ENCODE data around the gene FRAS1. TPM values are rescaled to one million over a fixed set of nuclear protein-coding genes. Genes with fewer than 3 reads are reported as not detected.

Gene FRAS1
- total RNA-seq, 3 donors from 2014 or later, result 4.9 to 7.5 (median 6.6) TPM

GRCh38 chr4:78286281-78286680 is 229.2 kb downstream of the FRAS1 start:
- Histone ChIP-seq H3K27me3 (no peaks in the 10 kb centered on the region), H3K9me3 (no peaks in the 10 kb centered on the region), H3K4me3 (no peak overlapping the region), H3K4me1 (no peaks in the 10 kb centered on the region), H3K36me3 (no peaks in the 10 kb centered on the region), H3K27ac (no peak overlapping the region)
- intact Hi-C loops (cut with DNase I; ENCODE audit: low total_unique reads), result no loop called here
- TF ChIP-seq POLR2AphosphoS5 (IDR thresholded peaks at IDR 0.05), result no peak
- TF ChIP-seq CTCF (IDR thresholded peaks at IDR 0.05), result no peak
- TF ChIP-seq POLR2A (IDR thresholded peaks at IDR 0.05), result no peak
- no peak for DNase-seq (ENCODE audit: low spot score in 2 of 2)

GRCh38 chr4:78288327-78288726 is 231.2 kb downstream of the FRAS1 start:
- TF ChIP-seq POLR2AphosphoS5 (IDR thresholded peaks at IDR 0.05) (no peak), POLR2A (IDR thresholded peaks at IDR 0.05) (no peak), CTCF (IDR thresholded peaks at IDR 0.05) (no peak)
- no peaks in the 10 kb centered on the region for H3K9me3 ChIP-seq
- no peaks in the 10 kb centered on the region for H3K4me1 ChIP-seq
- H3K4me3 ChIP-seq, result no peak overlapping the region
- no peaks in the 10 kb centered on the region for H3K27me3 ChIP-seq
- DNase-seq (ENCODE audit: low spot score in 2 of 2), result no peak
- intact Hi-C loops (cut with DNase I; ENCODE audit: low total_unique reads), result no loop called here
- no peak overlapping the region for H3K27ac ChIP-seq
- H3K36me3 ChIP-seq, result no peaks in the 10 kb centered on the region

- no peak overlapping the region for H3K27ac ChIP-seq
These were observed 234.2 kb downstream of the FRAS1 start for GRCh38 chr4:78291277-78291676.

GRCh38 chr4:78292341-78292740 is 235.2 kb downstream of the FRAS1 start:
- TF ChIP-seq POLR2A (IDR thresholded peaks at IDR 0.05) (no peak), CTCF (IDR thresholded peaks at IDR 0.05) (no peak), POLR2AphosphoS5 (IDR thresholded peaks at IDR 0.05) (no peak)
- intact Hi-C loops (cut with DNase I; ENCODE audit: low total_unique reads), result no loop called here

More at GRCh38 chr4:78291277-78291676, 234.2 kb downstream of the FRAS1 start:
- H3K4me1 ChIP-seq, result no peaks in the 10 kb centered on the region
- no peak for DNase-seq (ENCODE audit: low spot score in 2 of 2)
- no peaks in the 10 kb centered on the region for H3K27me3 ChIP-seq
- no peak overlapping the region for H3K4me3 ChIP-seq
- TF ChIP-seq POLR2A (IDR thresholded peaks at IDR 0.05) (no peak), CTCF (IDR thresholded peaks at IDR 0.05) (no peak), POLR2AphosphoS5 (IDR thresholded peaks at IDR 0.05) (no peak)
- no peaks in the 10 kb centered on the region for H3K9me3 ChIP-seq
- no peaks in the 10 kb centered on the region for H3K36me3 ChIP-seq
- intact Hi-C loops (cut with DNase I; ENCODE audit: low total_unique reads), result no loop called here

GRCh38 chr4:78292856-78293255 is 235.7 kb downstream of the FRAS1 start:
- TF ChIP-seq POLR2AphosphoS5 (IDR thresholded peaks at IDR 0.05) (no peak), POLR2A (IDR thresholded peaks at IDR 0.05) (no peak), CTCF (IDR thresholded peaks at IDR 0.05) (no peak)

More at GRCh38 chr4:78292341-78292740, 235.2 kb downstream of the FRAS1 start:
- Histone ChIP-seq H3K36me3 (no peaks in the 10 kb centered on the region), H3K4me1 (no peaks in the 10 kb centered on the region), H3K27me3 (no peaks in the 10 kb centered on the region), H3K9me3 (no peaks in the 10 kb centered on the region), H3K27ac (no peak overlapping the region), H3K4me3 (no peak overlapping the region)
- no peak for DNase-seq (ENCODE audit: low spot score in 2 of 2)

More at GRCh38 chr4:78292856-78293255, 235.7 kb downstream of the FRAS1 start:
- H3K4me3 ChIP-seq, result no peak overlapping the region
- no peaks in the 10 kb centered on the region for H3K9me3 ChIP-seq
- H3K4me1 ChIP-seq, result no peaks in the 10 kb centered on the region
- intact Hi-C loops (cut with DNase I; ENCODE audit: low total_unique reads), result no loop called here
- peak overlapping the region in 1 of 2 donors; percentile 34 for H3K27ac ChIP-seq
- DNase-seq (ENCODE audit: low spot score in 2 of 2), result no peak
- no peaks in the 10 kb centered on the region for H3K27me3 ChIP-seq
- H3K36me3 ChIP-seq, result no peaks in the 10 kb centered on the region

All from breast epithelium (tissue), 4 donors.